ENCODE measurements around the gene SCAANT1. TPM values are rescaled to one million over a fixed set of nuclear protein-coding genes. Genes with fewer than 3 reads are reported as not detected.

SCAANT1 gene
- total RNA-seq, 1 donor from 2014 or later: not detected

DNA sequence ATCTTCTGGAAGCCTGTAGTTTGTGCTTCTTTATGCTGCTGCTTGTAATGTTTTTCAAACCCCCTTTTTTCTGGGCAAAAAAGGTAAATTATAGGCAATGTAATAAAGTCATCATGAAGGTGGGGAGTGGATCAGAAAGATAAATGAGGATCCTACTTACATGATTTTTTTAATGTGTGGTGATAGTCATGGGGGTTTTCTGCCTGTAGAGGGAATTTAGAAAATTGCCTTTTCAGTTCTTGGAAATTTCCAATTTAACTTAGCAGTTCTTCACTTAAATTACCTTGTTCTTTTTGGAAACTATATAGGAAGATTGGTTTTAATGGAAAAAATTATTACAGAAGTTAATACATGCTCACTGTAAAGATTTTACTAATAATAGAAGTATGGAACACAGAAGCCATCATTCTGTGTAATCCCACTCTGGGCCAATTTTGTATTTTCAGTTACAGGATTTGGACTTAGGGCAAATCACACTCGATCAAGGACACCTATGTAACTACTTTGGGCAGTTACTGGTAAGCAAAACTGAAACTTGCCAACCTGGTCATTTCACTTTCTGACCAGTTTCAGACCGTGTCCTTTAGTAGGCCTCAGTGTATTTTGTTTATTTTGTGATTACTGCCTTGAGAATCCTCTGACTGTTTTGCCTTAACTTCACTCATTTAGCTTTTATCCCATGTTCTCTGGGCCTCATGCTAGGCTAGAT lies 10.5 kb upstream of the SCAANT1 start:
- peaks cover 26% of the 10 kb centered on the region for H3K36me3 ChIP-seq
- TF ChIP-seq, protein P1, sequence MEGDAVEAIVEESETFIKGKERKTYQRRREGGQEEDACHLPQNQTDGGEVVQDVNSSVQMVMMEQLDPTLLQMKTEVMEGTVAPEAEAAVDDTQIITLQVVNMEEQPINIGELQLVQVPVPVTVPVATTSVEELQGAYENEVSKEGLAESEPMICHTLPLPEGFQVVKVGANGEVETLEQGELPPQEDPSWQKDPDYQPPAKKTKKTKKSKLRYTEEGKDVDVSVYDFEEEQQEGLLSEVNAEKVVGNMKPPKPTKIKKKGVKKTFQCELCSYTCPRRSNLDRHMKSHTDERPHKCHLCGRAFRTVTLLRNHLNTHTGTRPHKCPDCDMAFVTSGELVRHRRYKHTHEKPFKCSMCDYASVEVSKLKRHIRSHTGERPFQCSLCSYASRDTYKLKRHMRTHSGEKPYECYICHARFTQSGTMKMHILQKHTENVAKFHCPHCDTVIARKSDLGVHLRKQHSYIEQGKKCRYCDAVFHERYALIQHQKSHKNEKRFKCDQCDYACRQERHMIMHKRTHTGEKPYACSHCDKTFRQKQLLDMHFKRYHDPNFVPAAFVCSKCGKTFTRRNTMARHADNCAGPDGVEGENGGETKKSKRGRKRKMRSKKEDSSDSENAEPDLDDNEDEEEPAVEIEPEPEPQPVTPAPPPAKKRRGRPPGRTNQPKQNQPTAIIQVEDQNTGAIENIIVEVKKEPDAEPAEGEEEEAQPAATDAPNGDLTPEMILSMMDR (IDR thresholded peaks at IDR 0.05): no peak

DNA sequence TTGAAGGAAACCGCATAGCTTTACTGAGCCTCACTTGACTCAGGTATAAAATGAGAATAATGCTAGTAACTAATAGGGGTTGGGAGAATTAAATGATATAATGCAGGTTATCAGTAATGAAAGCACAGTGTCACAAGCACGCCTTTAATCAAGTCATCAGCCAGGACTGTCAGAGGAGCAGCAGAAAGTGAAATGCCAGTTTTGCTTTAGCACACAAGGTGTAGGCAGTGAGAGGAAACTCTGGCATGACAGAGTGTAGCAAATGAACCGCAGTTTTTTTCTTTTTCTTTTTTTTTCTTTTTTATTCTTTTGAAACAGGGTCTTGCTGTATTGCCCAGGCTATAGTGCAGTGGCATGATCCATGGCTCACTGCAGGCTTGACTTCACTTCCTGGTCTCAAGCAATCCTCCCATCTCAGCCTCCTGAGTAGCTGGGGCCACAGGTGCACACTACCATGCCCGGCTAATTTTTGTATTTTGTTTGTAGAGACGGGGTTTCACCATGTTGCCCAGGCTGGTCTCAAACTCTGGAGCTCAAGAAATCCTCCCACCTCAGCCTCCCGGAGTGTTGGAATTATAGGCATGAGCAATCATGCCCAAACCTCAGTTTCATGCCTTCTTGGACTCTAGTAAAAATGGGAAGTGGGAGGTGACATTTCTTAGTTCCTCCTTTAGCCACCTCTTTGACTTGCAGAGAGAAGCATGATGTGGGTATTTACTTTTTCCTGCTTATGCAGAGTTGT lies 9.7 kb upstream of the SCAANT1 start:
- Histone ChIP-seq H3K27me3 (ENCODE audit: low read depth) (no peaks in the 10 kb centered on the region), H3K4me3 (no peak overlapping the region), H3K36me3 (peaks cover 32% of the 10 kb centered on the region), H3K27ac (no peak overlapping the region), H3K4me1 (peaks cover 10% of the 10 kb centered on the region), H3K9me3 (no peaks in the 10 kb centered on the region)
- DNase-seq (no peak), ATAC-seq (peak; percentile 67 to 76)
- intact Hi-C loops (cut with DNase I): no loop called here
- TF ChIP-seq, protein P1 (IDR thresholded peaks at IDR 0.05): no peak

More for the DNA sequence above, 10.5 kb upstream of the SCAANT1 start:
- DNase-seq (no peak), ATAC-seq (no peak)
- intact Hi-C loops (cut with DNase I): no loop called here
- H3K27ac ChIP-seq: no peak overlapping the region
- no peak overlapping the region for H3K4me3 ChIP-seq
- H3K9me3 ChIP-seq: no peaks in the 10 kb centered on the region
- H3K27me3 ChIP-seq (ENCODE audit: low read depth): no peaks in the 10 kb centered on the region
- H3K4me1 ChIP-seq: peaks cover 15% of the 10 kb centered on the region

DNA sequence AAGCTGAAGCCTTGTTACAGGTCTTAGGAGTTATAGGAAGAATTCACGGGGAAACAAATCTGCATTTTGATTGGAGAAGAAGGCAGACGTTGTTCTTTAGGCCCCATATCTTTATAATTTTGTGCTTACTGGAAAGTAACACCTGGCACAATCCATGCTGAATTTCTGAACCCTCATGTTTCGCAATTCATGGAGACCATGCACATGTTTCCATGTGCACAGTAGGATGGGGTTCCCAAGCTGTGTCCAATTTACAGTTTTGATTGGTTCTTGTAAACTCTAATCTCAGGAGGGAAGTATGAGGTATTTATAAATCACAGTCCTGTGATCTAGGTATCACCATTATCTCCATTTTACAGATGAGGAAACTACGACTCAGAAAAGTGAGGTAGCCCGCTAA lies 7.8 kb upstream of the SCAANT1 start:
- peaks cover 9% of the 10 kb centered on the region for H3K4me1 ChIP-seq
- H3K27ac ChIP-seq: no peak overlapping the region
- no peak overlapping the region for H3K4me3 ChIP-seq
- intact Hi-C loops (cut with DNase I): no loop called here
- H3K27me3 ChIP-seq (ENCODE audit: low read depth): no peaks in the 10 kb centered on the region
- no peak for ATAC-seq
- DNase-seq: no peak
- H3K36me3 ChIP-seq: peaks cover 37% of the 10 kb centered on the region
- TF ChIP-seq, protein P1 (IDR thresholded peaks at IDR 0.05): no peak
- no peaks in the 10 kb centered on the region for H3K9me3 ChIP-seq

DNA sequence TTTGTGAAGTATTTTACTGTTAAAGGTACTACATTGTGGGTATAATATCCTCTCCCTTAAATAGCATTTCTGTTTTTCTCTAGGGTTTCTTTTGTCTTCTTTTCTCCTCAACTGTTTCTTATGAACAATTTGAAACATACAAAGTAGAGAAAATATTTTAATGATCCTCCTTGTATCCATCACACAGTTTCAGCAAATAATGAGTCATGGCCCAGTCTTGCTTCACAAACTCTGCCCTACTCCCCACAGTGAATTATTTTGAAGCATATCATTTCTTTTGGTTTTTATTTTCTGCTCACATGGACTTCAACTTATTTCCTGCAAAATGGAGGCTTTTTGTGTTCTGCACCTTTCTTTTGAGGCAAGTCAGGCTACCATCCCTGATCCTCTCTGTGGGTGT lies 6.1 kb upstream of the SCAANT1 start:
- Histone ChIP-seq H3K36me3 (peaks cover 37% of the 10 kb centered on the region), H3K27me3 (ENCODE audit: low read depth) (no peaks in the 10 kb centered on the region), H3K9me3 (no peaks in the 10 kb centered on the region), H3K27ac (no peak overlapping the region), H3K4me1 (peaks cover 19% of the 10 kb centered on the region), H3K4me3 (no peak overlapping the region)
- intact Hi-C loops (cut with DNase I): no loop called here
- no peak for ATAC-seq
- TF ChIP-seq, protein P1 (IDR thresholded peaks at IDR 0.05): no peak
- DNase-seq: no peak

DNA sequence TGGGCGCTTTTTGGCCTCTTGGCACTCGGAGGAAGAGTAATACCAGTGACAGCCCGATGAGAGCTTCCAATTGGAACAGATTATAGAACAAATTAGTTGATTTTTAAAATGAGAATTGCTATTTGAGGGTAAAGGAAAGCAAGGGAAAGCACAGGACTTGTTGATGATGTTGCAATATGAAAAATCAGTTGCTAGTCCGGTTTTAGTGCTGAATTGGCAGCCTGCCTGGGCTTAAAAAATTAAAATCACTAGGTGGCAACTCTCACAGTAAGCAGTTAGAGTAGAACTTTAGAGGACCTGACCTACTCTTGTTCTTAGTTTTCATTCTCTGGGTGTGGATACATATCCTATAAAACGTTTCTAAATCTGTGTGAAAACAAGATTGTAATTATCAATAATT lies 2.1 kb upstream of the SCAANT1 start:
- no peak for DNase-seq

More for the DNA sequence above, 2.1 kb upstream of the SCAANT1 start:
- TF ChIP-seq, protein P1 (IDR thresholded peaks at IDR 0.05): no peak
- no peaks in the 10 kb centered on the region for H3K9me3 ChIP-seq
- peak overlapping the region; percentile 71 for H3K4me3 ChIP-seq
- no peaks in the 10 kb centered on the region for H3K27me3 ChIP-seq (ENCODE audit: low read depth)
- intact Hi-C loops (cut with DNase I): no loop called here
- ATAC-seq: peak in 1 of 2 donors; percentile 16
- H3K36me3 ChIP-seq: peaks cover 25% of the 10 kb centered on the region
- peak overlapping the region; percentile 97 for H3K27ac ChIP-seq
- peaks cover 33% of the 10 kb centered on the region for H3K4me1 ChIP-seq

All from lower lobe of right lung (tissue), 2 donors.